HCT116 (cell line): ENCODE data around the gene CD58. TPM values are rescaled to one million over a fixed set of nuclear protein-coding genes. Genes with fewer than 3 reads are reported as not detected.

Experiments
- ATAC-seq: fragments of 200-7000 bp; cut with Tn5 transposase; 2 replicates; pipeline ENCODE4 v1.9.1; 2020; ENCODE audit warnings: mild to moderate bottlenecking, moderate library complexity
- BruUV-seq: library from RNA; stranded (reverse); fragments of 400-500 nt; replicated peaks from 2 replicates; lab custom pipeline; 2021; lab: Mats Ljungman, UMichigan
- CTCF ChIA-PET: fragments of 300-600 bp; sonication (Branson Sonifier 250); formaldehyde crosslinking; loops from one replicate; lab custom pipeline; 2021; ENCODE audit warnings: antibody characterized with exemption; lab: Charles Lee
- POLR2A ChIA-PET: fragments of 300-600, 350-600 bp; sonication (Branson Sonifier 250); formaldehyde crosslinking; loops from one replicate; lab custom pipeline; 2021; ENCODE audit warnings: antibody characterized with exemption; lab: Charles Lee
- RAD21 ChIA-PET, 2 experiments: fragments of 300-600 bp; sonication (Branson Sonifier 250); formaldehyde crosslinking; loops; one replicate each; lab custom pipeline; 2023; ENCODE audit warnings: low total read pairs in 2 of 2; ENCODE audit not compliant: uncharacterized antibody in 2 of 2, unreplicated experiment in 2 of 2, low non-redundant PET in 1 of 2; lab: Charles Lee
- DNase-seq: peaks from one replicate; pipeline ENCODE4 v3.0.0-alpha.2; 2010; ENCODE audit warnings: low read depth, low spot score
- H2AFZ ChIP-seq: fragments of 200-600 bp; shearing (Covaris generic), sonication (generic); 2 replicates; pipeline ENCODE4 v1.6.1; 2017; ENCODE audit warnings: low read depth, mixed run types, mixed read lengths, antibody characterized with exemption, low read length; ENCODE audit not compliant: poor library complexity, severe bottlenecking
- H3K27ac ChIP-seq: 2 replicates; pipeline ENCODE4 v1.5.1; 2012; ENCODE audit warnings: low read depth, low read length
- H3K27me3 ChIP-seq: fragments of 200-600 bp; sonication (generic); 2 replicates; pipeline ENCODE4 v1.6.1; 2016; ENCODE audit warnings: mixed run types, low read length, mixed read lengths; ENCODE audit not compliant: insufficient read depth
- H3K36me3 ChIP-seq, 2 experiments: fragments of 200-500 bp in 1 of 2; fragments of 200-600 bp in 1 of 2; sonication (Bioruptor generic) in 1 of 2; sonication (generic) in 1 of 2; 2 replicates each; pipeline versions ENCODE4 v1.5.1 to v1.6.1; 2014 to 2016; ENCODE audit warnings: low read length in 2 of 2, inconsistent platforms in 1 of 2, mixed read lengths in 1 of 2, mixed run types in 1 of 2; ENCODE audit not compliant: insufficient read depth in 2 of 2, control insufficient read depth in 1 of 2
- H3K4me1 ChIP-seq, 2 experiments: fragments of 200-600 bp in 1 of 2; sonication (generic) in 1 of 2; 2 replicates each; pipeline versions ENCODE4 v1.5.1 to v1.6.1; 2012 to 2017; ENCODE audit warnings: low read length in 2 of 2, inconsistent platforms in 1 of 2, mild to moderate bottlenecking in 1 of 2, mixed read lengths in 1 of 2, mixed run types in 1 of 2, moderate library complexity in 1 of 2; ENCODE audit not compliant: insufficient read depth in 2 of 2, control insufficient read depth in 1 of 2
- H3K4me2 ChIP-seq: fragments of 200-600 bp; sonication (generic); 2 replicates; pipeline ENCODE4 v1.6.1; 2017; ENCODE audit warnings: mixed run types, low read length, mixed read lengths
- H3K4me3 ChIP-seq, 2 experiments: fragments of 200-600 bp in 1 of 2; sonication (generic) in 1 of 2; replicated peaks in 1 of 2; 2 replicates each; pipeline ENCODE4 v1.5.1; 2011 to 2016; ENCODE audit warnings: low read length in 2 of 2, control low read depth in 1 of 2, low read depth in 1 of 2, mild to moderate bottlenecking in 1 of 2, mixed read lengths in 1 of 2, mixed run types in 1 of 2
- H3K79me2 ChIP-seq: fragments of 200-600 bp; sonication (generic); 2 replicates; pipeline ENCODE4 v1.6.1; 2017; ENCODE audit warnings: mild to moderate bottlenecking, mixed run types, low read length, moderate library complexity, mixed read lengths; ENCODE audit not compliant: insufficient read depth
- H3K9ac ChIP-seq: fragments of 200-600 bp; sonication (generic); 2 replicates; pipeline ENCODE4 v1.6.1; 2016; ENCODE audit warnings: low read length, mixed read lengths
- H3K9me2 ChIP-seq: fragments of 200-600 bp; sonication (generic), shearing (Covaris generic); 2 replicates; pipeline ENCODE4 v1.6.1; 2017; ENCODE audit warnings: mixed run types, mild to moderate bottlenecking, moderate library complexity; ENCODE audit not compliant: insufficient read depth
- H3K9me3 ChIP-seq, 2 experiments: fragments of 200-500 bp in 1 of 2; fragments of 200-600 bp in 1 of 2; sonication (Bioruptor generic) in 1 of 2; sonication (generic) in 1 of 2; 2 replicates each; pipeline ENCODE4 v1.6.1; 2014 to 2017; ENCODE audit warnings: low read length in 2 of 2, mixed read lengths in 2 of 2, inconsistent platforms in 1 of 2, low read depth in 1 of 2, mild to moderate bottlenecking in 1 of 2, mixed run types in 1 of 2, moderate library complexity in 1 of 2; ENCODE audit not compliant: control insufficient read depth in 1 of 2, insufficient read depth in 1 of 2
- H4K20me1 ChIP-seq: fragments of 200-600 bp; sonication (generic), shearing (Covaris generic); 2 replicates; pipeline ENCODE4 v1.6.1; 2017; ENCODE audit warnings: mixed run types, mild to moderate bottlenecking, moderate library complexity; ENCODE audit not compliant: insufficient read depth
- CEBPB ChIP-seq: IDR thresholded peaks from 2 replicates; pipeline ENCODE4 v1.6.1; 2012; ENCODE audit warnings: low read depth
- CTCF ChIP-seq, 3 experiments: fragments of 200-600 bp in 1 of 3; sonication (generic) in 1 of 3; IDR thresholded peaks in 2 of 3; conservative IDR thresholded peaks in 1 of 3; 2 replicates each; pipeline ENCODE4 v1.5.1; 2012 to 2017; ENCODE audit warnings: low read depth in 2 of 3, low read length in 2 of 3, antibody characterized with exemption in 1 of 3, borderline replicate concordance in 1 of 3, control low read depth in 1 of 3, mild to moderate bottlenecking in 1 of 3, mixed read lengths in 1 of 3, mixed run types in 1 of 3, moderate library complexity in 1 of 3; ENCODE audit not compliant: insufficient read depth in 1 of 3
- EZH2phosphoT487 ChIP-seq: fragments of 200-600 bp; IDR thresholded peaks from 2 replicates; pipeline ENCODE4 v1.6.1; 2018; ENCODE audit warnings: antibody characterized with exemption, borderline replicate concordance
- RAD21 ChIP-seq: IDR thresholded peaks from 2 replicates; pipeline ENCODE4 v1.6.1; 2012; ENCODE audit warnings: low read depth, mild to moderate bottlenecking
- SP1 ChIP-seq: IDR thresholded peaks from 2 replicates; pipeline ENCODE4 v1.6.1; 2012; ENCODE audit warnings: low read depth
- intact Hi-C: fragments of 100-400 bp; cut with micrococcal nuclease; formaldehyde crosslinking; loops from 2 replicates; pipeline ENCODE4 v1.10.0; 2022
- total RNA-seq: library from RNA; stranded (reverse); gene quantifications from one replicate; pipeline ENCODE4 v1.2.1, GENCODE V29; 2021; ENCODE audit not compliant: unreplicated experiment

Gene CD58
- total RNA-seq, 1 experiment from 2014 or later = 18.0 TPM

GRCh38 chr1:116557323-116557878 lies 13.4 kb downstream of the CD58 start:
- no peak for TF ChIP-seq RAD21
- no peak for TF ChIP-seq CTCF (IDR thresholded peaks at IDR 0.05 in 2 of 3, conservative IDR thresholded peaks at IDR 0.05 in 1 of 3; ENCODE audit: borderline replicate concordance in 1 of 3, insufficient read depth in 1 of 3, low read depth in 2 of 3, low read length in 2 of 3)
- no peak for TF ChIP-seq SP1
- no peak for TF ChIP-seq EZH2phosphoT487
- no peak for TF ChIP-seq CEBPB
- no peak overlapping the region for H3K4me3 ChIP-seq
- H3K27ac ChIP-seq = peak overlapping the region; percentile 74; the same call in 1 of the 2 replicates
- H3K9me2 ChIP-seq = no peaks in the 10 kb centered on the region
- peaks cover 33 to 48% of the 10 kb centered on the region in 2 experiments for H3K4me1 ChIP-seq
- H3K9ac ChIP-seq = peak overlapping the region; percentile 50
- CTCF ChIA-PET = interaction anchor here (0.7 kb wide), 1 partner anchor 31 kb away, joined by 3 read pairs; no protein-coding TSS in a partner anchor
- no peak for ATAC-seq
- POLR2A ChIA-PET = interaction anchor here (0.7 kb wide), 1 partner anchor 53 kb away, joined by 3 read pairs; no protein-coding TSS in a partner anchor
- H3K79me2 ChIP-seq = peaks cover 66% of the 10 kb centered on the region
- H3K27me3 ChIP-seq = no peaks in the 10 kb centered on the region
- no peaks in the 10 kb centered on the region for H4K20me1 ChIP-seq
- no peaks in the 10 kb centered on the region for H3K9me3 ChIP-seq
- no peak overlapping the region for H2AFZ ChIP-seq
- RAD21 ChIA-PET = no interaction called here
- H3K4me2 ChIP-seq = peak overlapping the region; percentile 72
- BruUV-seq = no TSS peak
- intact Hi-C loops = loop anchor here (5.0 kb wide), 1 partner anchor 50 kb away; no protein-coding TSS in a partner anchor
- no peak for DNase-seq
- no peaks in the 10 kb centered on the region for H3K36me3 ChIP-seq
